ENCODE results near the gene PLBD1.
A peak's percentile ranks its signal among the peaks of the same experiment; 100 is the strongest.

PLBD1 gene

DNA sequence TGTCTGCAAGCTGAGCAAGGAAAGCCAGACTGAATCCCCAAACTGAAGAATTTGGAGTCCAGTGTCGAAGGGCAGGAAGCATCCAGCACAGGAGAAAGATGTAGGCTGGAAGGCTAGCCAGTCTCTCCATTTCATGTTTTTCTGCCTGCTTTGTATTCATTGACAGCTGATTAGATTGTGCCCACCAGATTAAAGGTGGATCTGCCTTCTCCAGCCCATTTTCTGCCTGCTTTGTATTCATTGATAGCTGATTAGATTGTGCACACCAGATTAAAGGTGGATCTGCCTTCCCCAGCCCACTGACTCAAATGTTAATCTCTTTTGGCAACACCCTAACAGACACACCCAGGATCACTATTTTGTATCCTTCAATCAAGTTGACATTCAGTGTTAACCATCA lies 85.3 kb downstream of the PLBD1 start:
- DNase-seq: no peak

DNA sequence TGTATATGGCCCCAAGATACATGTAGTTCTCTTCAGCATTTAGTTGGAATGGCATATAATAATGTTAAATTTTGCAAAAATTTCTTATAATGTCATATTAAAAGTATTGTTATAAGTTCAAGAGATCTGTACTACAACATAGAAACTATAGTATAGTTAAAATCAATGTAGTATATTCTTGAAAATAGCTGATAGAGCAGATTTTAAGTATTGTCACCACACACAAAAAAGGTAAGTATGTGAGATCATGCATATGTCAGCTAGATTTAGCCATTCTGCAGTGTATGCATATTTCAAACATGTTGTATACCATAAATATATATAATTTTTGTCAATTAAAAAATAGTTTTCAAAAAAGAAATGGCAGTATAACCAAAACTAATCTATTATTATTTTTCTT lies 86.5 kb downstream of the PLBD1 start:
- no peak for DNase-seq

DNA sequence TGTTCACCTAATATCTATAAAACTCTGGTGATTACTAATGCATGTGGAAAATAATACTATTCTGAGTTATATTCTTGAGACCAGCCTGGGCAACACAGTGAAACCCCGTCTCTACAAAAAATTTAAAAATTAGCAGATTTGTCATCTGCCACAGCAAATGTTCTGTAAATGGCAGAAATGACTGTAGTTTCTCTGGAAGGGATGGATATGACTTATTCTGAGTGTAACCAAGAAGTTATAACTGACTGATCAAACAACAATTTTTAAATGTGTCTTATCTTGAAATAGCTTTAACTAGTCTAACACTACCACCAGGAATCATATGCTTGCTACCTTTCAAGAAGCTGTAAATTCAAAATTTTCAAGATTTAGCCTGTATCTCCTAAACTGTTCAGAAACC lies 88.7 kb downstream of the PLBD1 start:
- no peak for DNase-seq

DNA sequence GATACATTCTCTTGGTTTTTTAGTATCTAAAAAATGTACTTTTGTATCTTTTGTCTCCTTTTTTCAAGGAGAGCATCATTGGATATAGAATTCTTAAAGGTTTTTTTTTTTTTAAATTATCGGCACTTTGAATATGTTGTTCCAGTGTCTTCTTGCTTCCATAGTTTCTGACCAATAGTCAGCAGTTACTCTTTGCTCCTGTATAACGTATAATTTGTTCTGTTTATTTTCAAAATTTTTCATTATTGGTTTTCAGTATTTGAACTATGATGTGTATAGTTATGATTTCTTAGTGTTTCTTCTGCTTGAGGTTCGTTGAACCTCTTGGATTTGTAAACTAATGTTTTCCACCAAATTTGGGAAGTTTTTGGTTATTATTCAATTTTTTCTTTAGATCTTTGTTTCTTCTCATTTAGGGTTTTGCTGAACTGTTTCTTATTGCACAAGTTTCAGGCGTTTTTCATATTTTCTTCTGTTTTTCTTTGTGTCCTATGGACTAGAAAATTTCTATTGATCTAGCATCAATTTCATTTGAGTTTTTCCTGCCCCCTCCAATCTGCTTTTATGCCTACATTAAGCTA lies 93.9 kb downstream of the PLBD1 start:
- no peak for DNase-seq

DNA sequence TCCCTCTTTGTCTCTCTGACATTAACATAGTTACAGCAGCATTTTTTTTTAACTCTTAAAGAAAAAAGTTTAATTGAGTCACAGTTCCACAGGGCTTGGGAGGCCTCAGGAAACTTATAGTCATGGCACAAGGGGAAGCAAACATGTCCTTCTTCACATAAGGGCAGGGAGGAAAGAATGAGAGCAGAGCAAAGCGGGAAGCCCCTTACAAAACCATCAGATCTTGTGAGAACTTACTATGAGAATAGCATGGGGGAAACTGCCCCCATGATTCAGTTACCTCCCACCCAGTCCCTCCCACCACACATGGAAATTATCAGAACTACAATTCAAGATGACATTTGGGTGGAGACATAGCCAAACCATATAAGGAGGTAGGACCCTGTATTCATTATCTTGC lies 96.2 kb downstream of the PLBD1 start:
- DNase-seq: no peak

DNA sequence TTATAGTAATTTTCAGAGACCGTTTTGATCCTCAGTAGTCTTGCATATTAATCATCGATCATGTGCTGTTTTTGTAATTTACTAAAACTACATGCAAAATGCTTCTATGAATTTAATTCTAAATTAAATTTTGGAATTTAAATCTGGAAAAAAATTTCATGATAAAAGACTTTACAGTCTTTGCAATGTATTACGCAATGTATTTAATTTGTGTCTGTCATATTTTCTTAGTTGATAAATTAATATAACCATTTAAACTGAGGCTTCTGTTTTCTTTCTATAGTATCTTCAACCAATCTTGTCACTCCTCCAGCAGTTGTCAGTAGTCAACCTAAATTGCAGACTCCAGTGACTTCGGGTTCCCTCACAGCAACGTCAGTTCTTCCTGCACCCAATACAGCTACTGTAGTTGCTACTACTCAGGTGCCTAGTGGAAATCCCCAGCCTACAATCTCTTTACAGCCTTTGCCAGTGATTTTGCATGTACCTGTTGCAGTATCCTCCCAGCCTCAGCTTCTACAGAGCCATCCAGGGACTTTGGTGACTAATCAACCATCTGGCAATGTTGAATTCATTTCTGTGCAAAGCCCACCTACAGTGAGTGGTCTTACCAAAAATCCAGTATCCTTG lies 107.4 kb downstream of the PLBD1 start:
- no peak for DNase-seq

DNA sequence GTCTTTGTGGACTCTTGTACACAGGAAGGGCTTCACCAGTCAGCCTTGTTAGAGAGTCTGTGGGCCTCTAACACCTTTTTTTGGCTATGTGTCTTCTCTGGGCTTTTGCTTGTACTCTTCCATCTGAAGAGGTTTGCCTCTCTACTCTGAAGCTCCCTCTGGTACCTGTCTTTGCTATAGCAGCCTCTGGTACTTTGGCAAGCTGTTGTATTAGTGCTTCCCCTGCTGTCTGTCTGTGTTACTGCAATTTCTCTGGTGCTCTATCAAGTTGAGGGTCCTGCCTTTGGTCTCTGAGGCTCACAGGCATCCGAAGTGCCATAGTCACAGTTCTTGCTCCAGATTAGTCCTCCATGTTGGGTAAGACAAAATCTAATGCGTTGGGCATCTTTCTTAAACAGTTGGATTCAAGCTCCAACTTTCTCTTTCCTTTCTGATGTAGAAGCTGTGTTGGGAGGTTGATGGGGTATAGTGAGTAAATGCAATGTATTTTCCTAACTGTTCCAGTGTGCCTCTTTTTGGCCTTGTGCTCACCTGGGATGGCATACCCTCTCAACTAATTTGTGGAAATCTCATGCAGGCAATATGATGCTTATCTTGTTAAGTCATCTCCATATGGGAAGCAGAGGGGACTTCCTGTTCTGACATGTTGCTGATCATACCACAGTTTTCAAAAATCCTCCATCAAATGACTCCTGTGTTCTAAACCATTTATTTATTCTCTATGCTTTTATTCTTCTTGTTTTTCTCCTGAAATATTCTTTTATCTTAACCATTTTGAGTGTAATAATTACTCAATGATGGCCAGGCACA lies 113.4 kb downstream of the PLBD1 start:
- peak in 1 of 2 experiments; percentile 36 for DNase-seq
